Thyroid gland (tissue), 4 donors: ENCODE results near the gene SPINK4. TPM values are rescaled to one million over a fixed set of nuclear protein-coding genes. Genes with fewer than 3 reads are reported as not detected.

Experiments
- DNase-seq, 2 donors: peaks; one replicate each; pipeline ENCODE4 v3.0.0-alpha.2; 2019
- H3K27ac ChIP-seq, 3 donors: fragments of 200-600 bp; sonication (generic); 1 replicate in 2 of 3; 2 replicates in 1 of 3; pipeline ENCODE4 v1.5.1; 2016 to 2019; ENCODE audit warnings: mild to moderate bottlenecking in 1 of 3, moderate library complexity in 1 of 3
- H3K27me3 ChIP-seq: fragments of 200-600 bp; sonication (generic); one replicate; pipeline ENCODE4 v1.5.1; 2019
- H3K36me3 ChIP-seq, 2 donors: fragments of 200-600 bp; sonication (generic); one replicate each; pipeline ENCODE4 v1.5.1; 2016 to 2019
- H3K4me1 ChIP-seq, 2 donors: fragments of 200-600 bp; sonication (generic); one replicate each; pipeline ENCODE4 v1.5.1; 2017 to 2019
- H3K4me3 ChIP-seq, 3 donors: fragments of 200-600 bp; sonication (generic); replicated peaks in 1 of 3; 1 replicate in 2 of 3; 2 replicates in 1 of 3; pipeline ENCODE4 v1.5.1; 2016; ENCODE audit warnings: mild to moderate bottlenecking in 1 of 3
- H3K9me3 ChIP-seq: fragments of 200-600 bp; sonication (generic); one replicate; pipeline ENCODE4 v1.5.1; 2017
- CTCF ChIP-seq, 6 experiments: fragments of 200-600 bp in 3 of 6; fragments of 450-650 bp in 3 of 6; sonication (generic) in 3 of 6; IDR thresholded peaks; one replicate each; pipeline ENCODE4 v1.5.1; 2016 to 2019; ENCODE audit warnings: antibody characterized with exemption in 6 of 6, mild to moderate bottlenecking in 2 of 6, inconsistent platforms in 1 of 6, moderate library complexity in 1 of 6
- POLR2A ChIP-seq, 2 donors: fragments of 450-650 bp; IDR thresholded peaks; one replicate each; pipeline ENCODE4 v1.6.1; 2017; ENCODE audit warnings: antibody characterized with exemption in 2 of 2, mild to moderate bottlenecking in 2 of 2, moderate library complexity in 1 of 2
- WGBS, 2 donors: methylation state at CpG; one replicate each; pipeline ENCODE4 v1.1.5; 2017; 5-methylcytosine and 5-hydroxymethylcytosine counted together
- intact Hi-C: fragments of 100-400 bp; cut with DNase I; formaldehyde crosslinking; loops from one replicate; pipeline ENCODE4 v1.15.1; 2023
- total RNA-seq, 4 donors: library from RNA; depleted of rRNA; stranded (reverse); fragments of >200 nt; gene quantifications; one replicate each; pipeline ENCODE4 v1.2.3, GENCODE V29; 2016

SPINK4 gene
- total RNA-seq, 4 donors from 2014 or later = not detected

GRCh38 chr9:33249983-33250382 is 10.0 kb downstream of the SPINK4 start:
- no peak for TF ChIP-seq POLR2A (IDR thresholded peaks at IDR 0.05)
- no peak for TF ChIP-seq CTCF (IDR thresholded peaks at IDR 0.05)
- H3K27me3 ChIP-seq = no peaks in the 10 kb centered on the region
- DNase-seq = no peak
- H3K36me3 ChIP-seq = peaks cover 16 to 20% of the 10 kb centered on the region in 2 donors
- WGBS, 2 donors = 96 to 99% methylated on average over 2 of the region's 2 CpGs
- no peaks in the 10 kb centered on the region for H3K9me3 ChIP-seq
- no peak overlapping the region for H3K4me3 ChIP-seq
- no peak overlapping the region for H3K27ac ChIP-seq
- intact Hi-C loops = no loop called here
- no peaks in the 10 kb centered on the region for H3K4me1 ChIP-seq

- no peak overlapping the region for H3K27ac ChIP-seq
- intact Hi-C loops = no loop called here
- H3K9me3 ChIP-seq = no peaks in the 10 kb centered on the region
- H3K4me3 ChIP-seq = no peak overlapping the region
- no peaks in the 10 kb centered on the region for H3K4me1 ChIP-seq
- peaks cover 21 to 25% of the 10 kb centered on the region in 2 donors for H3K36me3 ChIP-seq
- no peak for DNase-seq
- no peaks in the 10 kb centered on the region for H3K27me3 ChIP-seq
- 83 to 94% methylated on average over 1 of the region's 1 CpG for WGBS, 2 donors
- TF ChIP-seq POLR2A (IDR thresholded peaks at IDR 0.05) = no peak
- no peak for TF ChIP-seq CTCF (IDR thresholded peaks at IDR 0.05)
Measured at GRCh38 chr9:33250458-33250995, 10.6 kb downstream of the SPINK4 start.

GRCh38 chr9:33254211-33254610 is 14.2 kb downstream of the SPINK4 start:
- Histone ChIP-seq H3K36me3 (peaks cover 54 to 60% of the 10 kb centered on the region in 2 donors), H3K4me1 (no peaks in the 10 kb centered on the region), H3K4me3 (no peak overlapping the region), H3K27ac (no peak overlapping the region), H3K9me3 (no peaks in the 10 kb centered on the region), H3K27me3 (no peaks in the 10 kb centered on the region)
- intact Hi-C loops = no loop called here
- TF ChIP-seq CTCF (IDR thresholded peaks at IDR 0.05) (no peak), POLR2A (IDR thresholded peaks at IDR 0.05) (no peak)
- WGBS, 2 donors = 96 to 97% methylated on average over 4 of the region's 4 CpGs
- no peak for DNase-seq

- no peak for DNase-seq
- Histone ChIP-seq H3K4me1 (no peaks in the 10 kb centered on the region), H3K27me3 (no peaks in the 10 kb centered on the region), H3K27ac (no peak overlapping the region), H3K9me3 (no peaks in the 10 kb centered on the region), H3K4me3 (no peak overlapping the region), H3K36me3 (peaks cover 61 to 68% of the 10 kb centered on the region in 2 donors)
- intact Hi-C loops = no loop called here
- 88 to 90% methylated on average over 8 of the region's 8 CpGs for WGBS, 2 donors
- TF ChIP-seq CTCF (IDR thresholded peaks at IDR 0.05) (no peak), POLR2A (IDR thresholded peaks at IDR 0.05) (no peak)
Measured at GRCh38 chr9:33255014-33255413, 15.0 kb downstream of the SPINK4 start.

GRCh38 chr9:33255471-33255870 is 15.5 kb downstream of the SPINK4 start:
- intact Hi-C loops = no loop called here
- DNase-seq = no peak
- Histone ChIP-seq H3K4me1 (no peaks in the 10 kb centered on the region), H3K9me3 (no peaks in the 10 kb centered on the region), H3K27me3 (no peaks in the 10 kb centered on the region), H3K4me3 (no peak overlapping the region), H3K36me3 (peaks cover 66 to 71% of the 10 kb centered on the region in 2 donors), H3K27ac (no peak overlapping the region)
- WGBS, 2 donors = 92 to 94% methylated on average over 4 of the region's 4 CpGs
- no peak for TF ChIP-seq POLR2A (IDR thresholded peaks at IDR 0.05)
- TF ChIP-seq CTCF (IDR thresholded peaks at IDR 0.05) = no peak
